ENCODE measurements around the gene UBTD1. TPM values are rescaled to one million over a fixed set of nuclear protein-coding genes. Genes with fewer than 3 reads are reported as not detected.

Gene UBTD1
- total RNA-seq, 4 donors from 2014 or later, result 0.40 to 4.1 (median 3.2) TPM

DNA sequence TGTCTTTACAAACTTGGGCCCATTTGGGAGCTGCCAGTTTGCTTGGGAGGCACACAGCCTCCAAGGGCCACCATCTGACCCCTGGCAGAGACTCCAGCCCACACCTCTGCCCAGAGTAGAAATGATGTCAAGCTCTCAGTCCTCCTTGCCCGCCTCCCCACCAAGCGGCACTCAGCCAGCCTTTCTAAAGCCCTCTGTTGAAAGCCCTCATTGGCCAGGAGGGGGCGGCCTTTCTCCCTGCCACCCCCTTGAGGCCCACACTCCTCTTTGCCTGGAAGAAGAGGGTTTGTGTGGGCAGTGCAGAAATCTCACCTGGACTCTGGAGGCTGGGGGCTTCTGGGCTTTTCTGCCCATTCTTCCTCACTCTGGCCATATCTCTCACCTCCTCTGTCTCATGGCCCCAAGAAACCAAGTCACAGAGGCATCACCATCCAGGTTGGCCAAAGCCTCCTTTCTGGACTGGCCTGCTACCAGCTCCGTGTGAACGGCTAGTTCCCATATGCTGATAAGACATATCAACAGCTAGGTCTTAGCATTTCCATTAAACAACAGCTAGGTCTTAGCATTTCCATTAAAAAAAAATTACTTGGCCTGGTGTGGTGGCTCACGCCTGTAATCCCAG lies 36.1 kb downstream of the UBTD1 start:
- DNase-seq, result no peak
- in situ Hi-C loops (cut with MboI; ENCODE audit: low pct_ligation_motif_present in 1 of 4, low pct_unique_long_range_greater_than_20kb in 1 of 4, low sequenced_read_pairs in 3 of 4), result no loop called here

DNA sequence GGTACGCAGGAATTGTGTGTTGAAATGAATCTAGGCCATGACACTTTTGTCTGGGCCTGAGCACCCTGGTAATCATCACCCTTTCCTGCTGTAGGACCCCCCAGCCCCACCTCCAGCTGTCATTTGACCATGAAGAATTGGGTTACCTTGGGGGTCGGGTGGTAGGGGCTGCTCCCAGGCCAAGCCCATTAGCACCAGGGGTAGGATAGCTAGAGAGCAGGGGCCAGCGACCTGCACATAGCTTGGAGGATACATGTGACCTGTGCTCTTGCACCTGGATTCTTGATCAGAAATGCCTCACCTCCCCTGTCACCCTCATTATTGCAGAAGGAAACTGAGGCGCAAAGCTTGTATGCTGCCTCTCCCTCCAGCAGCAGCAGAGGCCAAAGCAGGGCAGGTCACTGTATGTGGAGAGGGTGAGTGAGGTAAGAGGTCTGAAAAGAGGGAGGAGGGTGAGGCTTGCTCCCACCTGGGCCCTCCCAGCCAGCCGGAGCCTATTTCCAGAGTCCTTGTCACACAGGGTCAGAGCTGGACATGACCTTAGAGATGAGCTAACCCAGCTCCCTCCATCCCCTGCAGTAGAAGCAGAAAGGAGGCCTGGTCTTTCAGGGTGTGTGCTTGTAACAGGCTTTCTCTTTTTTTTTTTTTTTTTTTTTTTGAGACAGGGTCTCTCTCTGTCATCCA lies 38.6 kb downstream of the UBTD1 start:
- Histone ChIP-seq H3K4me1 (peaks cover 0 to 7% (median 3%) of the 10 kb centered on the region in 4 donors), H3K36me3 (no peaks in the 10 kb centered on the region), H3K27me3 (no peaks in the 10 kb centered on the region), H3K27ac (no peak overlapping the region), H3K4me3 (no peak overlapping the region), H3K9me3 (no peaks in the 10 kb centered on the region)
- DNase-seq, result no peak
- in situ Hi-C loops (cut with MboI; ENCODE audit: low pct_ligation_motif_present in 1 of 4, low pct_unique_long_range_greater_than_20kb in 1 of 4, low sequenced_read_pairs in 3 of 4), result no loop called here
- intact Hi-C loops (cut with DNase I; ENCODE audit: low total_unique reads), result no loop called here
- TF ChIP-seq POLR2A (IDR thresholded peaks at IDR 0.05) (no peak), EP300 (IDR thresholded peaks at IDR 0.05; ENCODE audit: low read depth) (no peak), POLR2AphosphoS5 (IDR thresholded peaks at IDR 0.05) (no peak)
- TF ChIP-seq, protein P1, sequence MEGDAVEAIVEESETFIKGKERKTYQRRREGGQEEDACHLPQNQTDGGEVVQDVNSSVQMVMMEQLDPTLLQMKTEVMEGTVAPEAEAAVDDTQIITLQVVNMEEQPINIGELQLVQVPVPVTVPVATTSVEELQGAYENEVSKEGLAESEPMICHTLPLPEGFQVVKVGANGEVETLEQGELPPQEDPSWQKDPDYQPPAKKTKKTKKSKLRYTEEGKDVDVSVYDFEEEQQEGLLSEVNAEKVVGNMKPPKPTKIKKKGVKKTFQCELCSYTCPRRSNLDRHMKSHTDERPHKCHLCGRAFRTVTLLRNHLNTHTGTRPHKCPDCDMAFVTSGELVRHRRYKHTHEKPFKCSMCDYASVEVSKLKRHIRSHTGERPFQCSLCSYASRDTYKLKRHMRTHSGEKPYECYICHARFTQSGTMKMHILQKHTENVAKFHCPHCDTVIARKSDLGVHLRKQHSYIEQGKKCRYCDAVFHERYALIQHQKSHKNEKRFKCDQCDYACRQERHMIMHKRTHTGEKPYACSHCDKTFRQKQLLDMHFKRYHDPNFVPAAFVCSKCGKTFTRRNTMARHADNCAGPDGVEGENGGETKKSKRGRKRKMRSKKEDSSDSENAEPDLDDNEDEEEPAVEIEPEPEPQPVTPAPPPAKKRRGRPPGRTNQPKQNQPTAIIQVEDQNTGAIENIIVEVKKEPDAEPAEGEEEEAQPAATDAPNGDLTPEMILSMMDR (IDR thresholded peaks at IDR 0.05), result no peak
- WGBS, 2 donors (ENCODE audit: low coverage in 1 of 2), result 88% methylated on average over 4 of the region's 5 CpGs; no CpG with 5 or more reads in 1 of the 2 donors

More for the DNA sequence above, 36.1 kb downstream of the UBTD1 start:
- Histone ChIP-seq H3K4me1 (peaks cover 0 to 3% (median 0%) of the 10 kb centered on the region in 4 donors), H3K27ac (no peak overlapping the region), H3K36me3 (no peaks in the 10 kb centered on the region), H3K9me3 (no peaks in the 10 kb centered on the region), H3K4me3 (no peak overlapping the region), H3K27me3 (no peaks in the 10 kb centered on the region)
- intact Hi-C loops (cut with DNase I; ENCODE audit: low total_unique reads), result no loop called here
- TF ChIP-seq, protein P1 (IDR thresholded peaks at IDR 0.05), result peak in 3 of 5 experiments; percentile 17 to 41 (median 39)
- TF ChIP-seq POLR2A (IDR thresholded peaks at IDR 0.05), result no peak
- no peak for TF ChIP-seq POLR2AphosphoS5 (IDR thresholded peaks at IDR 0.05)
- TF ChIP-seq EP300 (IDR thresholded peaks at IDR 0.05; ENCODE audit: low read depth), result no peak
- 78 to 100% methylated on average over 1 to 6 of the region's 6 CpGs for WGBS, 2 donors (ENCODE audit: low coverage in 1 of 2)

DNA sequence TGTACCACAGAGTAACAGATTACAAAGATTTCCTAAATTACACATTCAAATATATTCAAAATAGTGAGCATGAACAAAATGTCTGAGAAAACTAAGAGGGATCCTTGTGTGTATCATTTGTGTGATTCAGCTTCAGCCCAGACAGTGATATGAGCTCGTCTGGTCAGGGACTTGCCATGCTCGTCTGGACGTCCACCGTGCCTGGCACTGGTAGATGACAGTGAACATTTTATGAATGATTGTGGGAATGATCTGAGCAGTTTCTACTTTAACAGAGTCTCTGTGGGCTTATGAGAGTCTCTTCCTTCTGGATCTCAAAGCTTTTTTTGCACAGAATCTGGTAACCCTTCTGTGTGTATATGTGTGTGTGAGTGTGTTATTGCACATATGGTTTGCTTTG lies 39.7 kb downstream of the UBTD1 start:
- intact Hi-C loops (cut with DNase I; ENCODE audit: low total_unique reads) (no loop called here), in situ Hi-C loops (cut with MboI; ENCODE audit: low pct_ligation_motif_present in 1 of 4, low pct_unique_long_range_greater_than_20kb in 1 of 4, low sequenced_read_pairs in 3 of 4) (no loop called here)
- TF ChIP-seq EP300 (IDR thresholded peaks at IDR 0.05; ENCODE audit: low read depth), result no peak
- no peak for TF ChIP-seq POLR2A (IDR thresholded peaks at IDR 0.05)
- TF ChIP-seq, protein P1 (IDR thresholded peaks at IDR 0.05), result no peak
- no peaks in the 10 kb centered on the region for H3K27me3 ChIP-seq
- no peaks in the 10 kb centered on the region for H3K9me3 ChIP-seq
- DNase-seq, result no peak
- peaks cover 6 to 18% (median 12%) of the 10 kb centered on the region in 4 donors for H3K4me1 ChIP-seq
- H3K4me3 ChIP-seq, result no peak overlapping the region
- WGBS, 2 donors (ENCODE audit: low coverage in 1 of 2), result 44 to 86% methylated on average over 2 to 4 of the region's 4 CpGs
- H3K36me3 ChIP-seq, result no peaks in the 10 kb centered on the region
- H3K27ac ChIP-seq, result no peak overlapping the region

- Histone ChIP-seq H3K9me3 (no peaks in the 10 kb centered on the region), H3K27ac (no peak overlapping the region), H3K4me1 (peaks cover 6 to 22% (median 14%) of the 10 kb centered on the region in 4 donors), H3K4me3 (no peak overlapping the region), H3K36me3 (no peaks in the 10 kb centered on the region), H3K27me3 (no peaks in the 10 kb centered on the region)
- in situ Hi-C loops (cut with MboI; ENCODE audit: low pct_ligation_motif_present in 1 of 4, low pct_unique_long_range_greater_than_20kb in 1 of 4, low sequenced_read_pairs in 3 of 4) (no loop called here), intact Hi-C loops (cut with DNase I; ENCODE audit: low total_unique reads) (no loop called here)
- WGBS, 2 donors (ENCODE audit: low coverage in 1 of 2), result 95% methylated on average over 4 of the region's 4 CpGs; no CpG with 5 or more reads in 1 of the 2 donors
- DNase-seq, result no peak
- no peak for TF ChIP-seq POLR2AphosphoS5 (IDR thresholded peaks at IDR 0.05)
- no peak for TF ChIP-seq POLR2A (IDR thresholded peaks at IDR 0.05)
- TF ChIP-seq, protein P1 (IDR thresholded peaks at IDR 0.05), result no peak
- no peak for TF ChIP-seq EP300 (IDR thresholded peaks at IDR 0.05; ENCODE audit: low read depth)
Measured at GRCh38 chr10:97538839-97539238, 40.1 kb downstream of the UBTD1 start.

Measured in transverse colon (tissue), 4 donors.